Kasumi-1 (cell line): ENCODE measurements around the gene JDP2.

Experiments used
- DNase-seq, 2 experiments: peaks; one replicate each; lab custom pipeline; 2025; lab: John Stamatoyannopoulos, UW

The JDP2 gene

DNA sequence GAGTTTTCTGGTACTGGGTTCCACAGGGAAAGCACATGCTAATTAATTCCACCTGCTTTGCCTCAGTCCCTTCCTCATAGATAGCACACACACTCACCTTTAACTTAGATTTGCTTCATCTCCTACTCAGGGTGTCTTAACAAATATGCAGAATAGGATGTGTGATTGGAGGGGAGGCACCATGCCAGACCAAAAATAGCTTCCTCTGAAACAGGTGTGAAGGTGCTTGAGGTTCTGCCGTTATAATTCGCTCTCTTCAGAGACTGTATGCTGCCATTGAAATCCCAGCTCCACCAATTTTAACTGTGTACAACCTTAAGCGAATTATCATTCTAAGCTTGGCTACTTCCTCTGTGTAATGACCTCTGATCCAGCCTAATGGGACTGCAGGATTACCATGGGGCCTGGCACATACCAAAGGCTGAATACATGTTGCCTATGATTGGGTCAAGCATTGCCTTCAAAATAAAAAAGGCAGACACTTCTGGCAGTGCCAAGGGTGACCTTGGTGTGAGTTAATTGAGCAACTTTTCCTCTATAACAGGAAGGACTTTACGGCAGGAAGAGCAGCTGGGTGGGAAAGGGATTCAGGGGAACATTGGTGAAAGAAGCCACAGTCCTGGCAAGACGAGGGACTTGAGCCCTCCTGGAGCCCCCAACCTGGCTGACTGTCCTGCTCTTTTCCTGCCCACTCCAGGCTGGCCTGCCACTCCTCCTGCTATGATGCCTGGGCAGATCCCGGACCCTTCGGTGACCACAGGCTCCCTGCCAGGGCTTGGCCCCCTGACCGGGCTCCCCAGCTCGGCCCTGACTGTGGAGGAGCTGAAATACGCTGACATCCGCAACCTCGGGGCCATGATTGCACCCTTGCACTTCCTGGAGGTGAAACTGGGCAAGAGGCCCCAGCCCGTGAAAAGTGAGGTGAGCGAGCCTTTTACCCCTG, 9.7 kb downstream of the JDP2 start:
- no peak for DNase-seq

DNA sequence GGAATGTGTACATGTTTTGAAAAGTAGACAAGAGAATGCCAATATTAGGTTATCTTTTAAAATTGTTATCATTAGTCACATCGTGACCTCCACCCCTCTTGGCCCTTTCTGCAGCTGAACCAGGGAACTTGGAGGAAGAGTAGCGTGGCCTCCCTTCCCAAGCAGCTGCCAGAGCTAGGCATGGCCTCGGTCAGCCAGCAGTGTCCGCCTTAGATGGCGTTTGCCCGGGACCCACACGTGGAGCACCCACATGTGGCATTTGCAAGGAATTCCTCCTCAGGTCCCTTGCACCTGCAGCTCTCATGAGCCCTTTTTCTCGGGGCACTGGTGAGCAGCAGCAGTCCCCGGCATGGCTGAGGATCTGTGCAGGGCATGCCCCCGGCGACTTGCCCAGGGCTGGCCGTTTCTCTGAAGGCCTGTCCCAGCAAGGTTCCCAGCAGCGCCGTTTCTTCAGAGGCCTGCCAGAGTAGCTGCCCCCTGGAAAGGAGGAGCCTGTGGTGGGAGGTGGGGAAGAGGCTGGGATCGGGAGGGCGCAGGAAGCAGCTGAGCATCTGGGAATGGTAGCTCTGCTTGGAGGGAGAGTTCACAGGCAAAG, 10.8 kb downstream of the JDP2 start:
- DNase-seq: no peak

DNA sequence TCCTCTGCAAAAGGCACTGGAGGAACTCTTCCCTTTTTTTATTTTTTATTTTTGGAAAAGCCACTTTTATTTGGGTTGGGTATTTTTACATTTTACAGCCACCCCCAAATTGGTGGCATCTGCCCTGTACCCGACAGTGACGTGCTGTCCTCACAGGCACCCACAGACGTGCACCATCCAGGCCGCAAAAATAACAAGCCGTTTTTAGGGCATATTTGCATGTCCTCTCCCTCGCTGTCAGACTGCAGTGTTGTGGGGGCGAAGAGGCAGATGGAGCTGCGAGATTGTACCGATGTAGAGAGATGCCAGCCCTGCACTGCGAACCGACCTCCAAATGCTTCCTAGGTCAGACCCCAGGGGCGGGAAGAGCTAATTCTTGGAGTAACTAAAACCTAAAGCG, 12.2 kb downstream of the JDP2 start:
- no peak for DNase-seq

DNA sequence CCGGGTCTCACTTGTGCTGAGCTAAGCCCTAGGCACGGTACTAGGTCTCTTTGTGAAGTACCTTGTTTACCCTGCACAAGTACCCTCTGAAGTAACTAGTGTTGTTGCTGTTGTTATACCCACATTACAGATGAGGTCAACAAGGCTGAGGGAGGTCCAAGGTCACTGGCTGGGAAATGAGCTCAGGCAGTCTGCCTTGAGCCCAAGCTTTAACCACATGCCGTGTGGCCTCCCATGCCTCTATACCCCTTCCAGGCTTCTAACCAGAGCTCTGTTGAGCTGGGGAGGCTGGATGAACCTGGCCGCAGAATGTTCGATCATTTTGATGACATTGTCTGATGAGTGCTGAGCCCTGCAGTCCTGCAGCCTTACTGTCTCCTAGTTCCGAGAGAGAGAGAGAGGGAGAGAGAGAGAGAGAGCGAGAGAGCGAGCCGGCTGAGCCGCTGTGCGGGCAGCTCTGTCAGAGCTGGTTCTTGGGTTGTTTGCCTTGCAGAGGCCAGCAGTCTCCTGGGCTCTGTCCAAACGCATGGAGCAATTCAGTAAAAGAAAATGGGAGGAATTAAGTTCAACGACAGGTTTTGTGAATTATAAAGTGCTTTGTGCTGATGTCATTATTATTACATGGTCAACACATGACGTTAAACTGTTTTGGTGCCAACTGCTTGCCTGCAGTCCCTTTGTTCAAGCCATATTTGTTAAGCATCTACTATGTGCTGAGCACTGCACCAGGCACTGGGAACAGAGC, 13.1 kb downstream of the JDP2 start:
- DNase-seq: no peak

DNA sequence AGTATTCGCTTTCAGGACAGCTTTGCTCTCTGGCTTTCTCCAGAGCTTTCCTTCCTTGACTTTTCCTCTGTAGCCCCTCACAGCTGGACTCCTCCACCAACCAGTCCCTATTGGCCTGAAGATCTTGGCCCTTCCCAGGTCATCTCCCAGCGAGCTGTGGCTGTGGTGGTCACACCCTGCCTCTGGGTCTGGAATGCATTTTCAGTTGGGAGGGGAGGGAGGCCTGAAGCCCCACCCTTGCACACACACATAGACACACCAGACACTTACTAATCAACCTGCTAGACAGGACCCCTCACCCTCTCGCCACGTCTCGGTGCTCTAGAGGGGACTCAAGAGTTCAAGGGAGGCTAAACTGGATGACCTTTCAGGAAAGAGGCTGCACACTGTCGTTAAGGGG, 13.9 kb downstream of the JDP2 start:
- no peak for DNase-seq

DNA sequence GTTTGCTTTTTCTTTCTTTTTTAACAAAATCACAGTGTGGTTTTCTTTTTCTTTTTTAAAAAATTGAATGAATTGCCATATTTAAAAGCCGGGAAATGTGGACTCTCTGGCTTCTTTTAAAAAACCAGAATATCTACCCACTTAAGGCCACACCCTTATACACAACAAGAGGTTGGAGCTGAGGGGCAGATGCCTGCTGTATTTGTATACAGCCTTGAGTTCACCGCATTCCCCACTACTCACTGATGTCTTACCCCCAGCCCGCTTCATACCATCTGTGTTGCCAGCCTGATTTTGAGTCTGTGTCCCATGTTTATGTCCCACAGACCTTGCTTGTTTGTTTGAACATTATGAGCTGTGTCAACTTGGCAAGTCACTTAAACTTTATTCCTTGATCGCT, 14.3 kb downstream of the JDP2 start:
- no peak for DNase-seq

DNA sequence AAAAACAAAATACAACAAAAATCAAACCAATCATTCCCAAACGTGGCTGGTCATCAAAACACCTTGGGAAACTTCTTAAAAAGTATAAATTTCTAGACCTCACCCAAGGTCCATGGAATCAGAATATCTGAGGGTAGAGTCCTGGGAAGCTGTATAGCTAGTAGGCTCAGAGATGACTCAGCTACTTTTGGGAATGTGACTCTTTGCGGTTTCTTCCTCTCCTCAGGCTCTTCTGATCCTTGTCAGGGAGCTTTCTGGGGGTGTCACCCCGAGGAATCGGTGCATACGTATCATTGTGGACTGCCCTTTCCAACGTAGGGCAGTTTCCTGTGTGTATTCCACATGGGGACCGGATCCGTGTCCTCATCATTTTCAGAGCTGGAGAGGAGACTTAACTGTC, 14.8 kb downstream of the JDP2 start:
- DNase-seq: no peak

DNA sequence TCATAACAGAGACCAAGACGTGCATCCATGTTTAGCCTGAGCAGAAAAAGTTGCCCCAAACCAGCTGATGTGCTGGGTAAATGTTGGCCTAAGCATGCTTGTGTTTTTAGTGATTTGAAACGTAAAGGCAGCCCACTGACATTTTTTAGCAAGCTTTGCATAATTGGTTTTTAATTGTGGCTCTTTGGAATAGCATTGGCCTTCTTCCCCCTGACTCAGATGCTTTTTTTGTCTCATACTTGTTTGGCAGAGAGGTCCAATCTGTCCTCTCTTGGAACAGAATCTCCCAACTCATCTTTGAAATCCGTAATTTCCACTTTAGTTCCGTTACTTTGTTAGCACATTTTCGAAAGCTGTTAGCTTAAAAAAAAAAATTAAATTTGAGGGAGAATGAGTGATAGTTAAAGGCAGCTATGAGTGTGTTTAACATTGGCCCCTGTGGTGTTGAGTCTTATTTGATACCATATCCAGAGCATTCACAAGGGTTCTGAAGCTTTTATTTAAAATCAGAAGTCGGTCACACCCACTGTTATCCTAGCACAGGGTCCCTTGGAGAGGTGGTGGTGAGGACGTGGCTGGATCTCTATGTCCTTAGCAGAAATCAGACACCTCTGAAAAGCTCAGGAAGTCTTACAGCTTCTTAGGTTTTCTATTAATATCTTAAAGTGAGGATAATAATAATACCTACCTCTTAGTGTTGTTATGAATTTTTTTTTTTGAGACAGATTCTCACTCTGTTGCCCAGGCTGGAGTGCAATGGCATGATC, 15.6 kb downstream of the JDP2 start:
- no peak for DNase-seq

DNA sequence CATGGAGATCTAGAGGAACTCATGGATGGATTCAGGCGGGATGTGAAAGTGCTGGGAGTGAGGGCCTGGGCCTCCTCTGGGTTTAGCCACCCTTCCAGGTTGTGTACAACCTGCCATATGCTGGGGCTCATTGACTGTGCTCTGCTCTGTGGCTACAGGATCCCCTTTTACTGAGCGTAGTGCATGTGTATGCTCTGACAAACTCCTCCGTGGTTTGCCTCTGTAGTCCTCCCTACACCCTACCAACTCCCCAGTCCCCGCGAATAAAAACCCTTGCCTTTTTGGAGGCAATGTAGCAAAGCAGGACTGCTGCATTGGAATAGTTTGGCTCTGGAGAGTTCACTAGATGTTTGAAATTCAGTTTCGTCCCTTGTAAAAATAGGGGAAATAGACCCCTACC, 17.4 kb downstream of the JDP2 start:
- DNase-seq: no peak

DNA sequence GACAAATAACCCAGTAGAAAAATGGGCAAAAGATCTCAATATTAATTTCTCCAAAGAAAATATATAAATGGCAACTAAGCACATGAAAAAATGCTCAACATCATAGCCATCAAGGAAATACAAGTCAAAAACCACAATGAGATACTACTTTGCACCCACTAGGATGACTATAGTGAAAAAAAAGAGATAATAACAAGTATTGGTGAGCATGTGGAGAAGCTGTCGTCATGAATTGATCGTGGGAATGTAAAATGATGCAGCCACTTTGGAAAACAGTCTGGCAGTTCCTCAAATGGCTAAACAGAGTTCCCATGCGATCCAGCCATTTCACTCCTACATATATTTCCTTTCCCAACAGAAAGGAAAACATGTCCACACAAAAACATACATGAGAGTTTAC, 18.1 kb downstream of the JDP2 start:
- DNase-seq: no peak

DNA sequence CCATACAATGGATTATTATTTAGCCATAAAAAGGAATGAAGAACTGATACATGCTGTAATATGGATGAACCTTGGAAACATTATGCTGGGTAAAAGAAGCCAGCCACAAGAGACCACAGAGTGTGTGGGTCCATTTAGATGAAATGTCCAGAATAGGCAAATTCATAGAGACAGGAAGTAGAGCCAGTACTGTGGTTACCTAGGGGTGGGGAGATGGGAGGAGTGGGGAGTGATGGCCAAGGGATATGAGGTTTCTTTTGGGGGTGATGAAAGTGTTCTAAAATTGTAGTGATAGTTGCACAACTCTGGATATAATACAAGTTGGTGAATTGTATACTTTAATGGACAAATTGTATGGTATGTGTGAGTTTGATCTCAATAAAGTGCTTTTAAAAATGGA, 18.6 kb downstream of the JDP2 start:
- peak; percentile 12 to 43 for DNase-seq

DNA sequence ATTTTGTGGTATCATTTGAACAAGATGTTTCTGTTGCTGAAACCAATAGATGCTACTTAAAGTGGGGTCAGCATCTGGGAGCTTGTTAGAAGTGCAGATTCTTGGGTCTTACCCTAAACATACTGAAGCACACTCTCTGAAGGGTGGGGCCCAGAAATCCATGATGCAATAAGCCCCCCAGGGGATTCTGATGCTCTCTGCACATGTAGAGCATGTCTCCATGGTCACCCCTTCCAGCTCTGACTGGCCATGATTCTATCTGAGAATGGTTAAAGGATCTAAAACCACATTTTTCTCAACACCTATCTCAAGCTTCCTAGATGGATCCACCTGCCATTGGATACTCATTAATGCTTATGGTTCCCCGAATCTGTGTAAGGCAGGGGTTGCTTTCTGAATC, 20.4 kb downstream of the JDP2 start:
- no peak for DNase-seq

DNA sequence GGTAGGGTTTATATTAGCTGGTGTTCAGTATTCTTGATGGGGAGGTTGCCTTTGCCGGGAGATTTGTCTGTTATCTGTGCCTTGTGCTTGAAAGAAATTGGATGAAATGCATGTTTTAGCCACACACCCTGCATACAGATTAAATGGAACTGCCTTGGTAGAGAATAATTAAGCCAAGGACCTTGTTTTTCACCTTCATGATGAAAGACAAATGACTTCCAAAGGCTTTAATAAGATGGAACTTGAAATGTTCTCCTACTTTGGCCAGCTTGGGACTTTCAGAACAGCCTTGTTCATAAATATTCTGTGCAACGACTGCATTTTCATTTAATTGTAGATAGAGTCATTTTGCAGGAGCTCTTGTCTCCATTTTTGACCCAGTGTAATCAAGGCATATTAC, 21.2 kb downstream of the JDP2 start:
- no peak for DNase-seq

DNA sequence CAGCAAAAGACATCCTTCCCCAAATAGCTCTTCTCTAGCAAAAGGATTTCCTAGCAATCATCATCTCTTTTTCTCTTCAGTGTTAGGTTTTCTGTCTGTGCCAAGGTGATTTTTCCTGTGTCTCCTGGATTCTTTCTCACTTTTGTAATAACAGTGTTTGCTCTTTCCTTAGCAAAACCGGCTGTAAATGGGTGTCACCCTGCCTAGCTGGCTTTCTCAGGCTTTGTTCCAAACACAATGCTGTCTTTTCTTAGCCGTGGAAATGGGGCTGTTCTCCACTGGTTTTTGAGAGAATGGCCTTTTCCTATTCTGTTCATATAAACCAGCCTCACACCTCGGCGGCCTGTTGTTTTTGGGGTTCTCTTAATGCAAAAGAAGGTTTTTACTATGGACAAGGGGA, 21.9 kb downstream of the JDP2 start:
- no peak for DNase-seq

DNA sequence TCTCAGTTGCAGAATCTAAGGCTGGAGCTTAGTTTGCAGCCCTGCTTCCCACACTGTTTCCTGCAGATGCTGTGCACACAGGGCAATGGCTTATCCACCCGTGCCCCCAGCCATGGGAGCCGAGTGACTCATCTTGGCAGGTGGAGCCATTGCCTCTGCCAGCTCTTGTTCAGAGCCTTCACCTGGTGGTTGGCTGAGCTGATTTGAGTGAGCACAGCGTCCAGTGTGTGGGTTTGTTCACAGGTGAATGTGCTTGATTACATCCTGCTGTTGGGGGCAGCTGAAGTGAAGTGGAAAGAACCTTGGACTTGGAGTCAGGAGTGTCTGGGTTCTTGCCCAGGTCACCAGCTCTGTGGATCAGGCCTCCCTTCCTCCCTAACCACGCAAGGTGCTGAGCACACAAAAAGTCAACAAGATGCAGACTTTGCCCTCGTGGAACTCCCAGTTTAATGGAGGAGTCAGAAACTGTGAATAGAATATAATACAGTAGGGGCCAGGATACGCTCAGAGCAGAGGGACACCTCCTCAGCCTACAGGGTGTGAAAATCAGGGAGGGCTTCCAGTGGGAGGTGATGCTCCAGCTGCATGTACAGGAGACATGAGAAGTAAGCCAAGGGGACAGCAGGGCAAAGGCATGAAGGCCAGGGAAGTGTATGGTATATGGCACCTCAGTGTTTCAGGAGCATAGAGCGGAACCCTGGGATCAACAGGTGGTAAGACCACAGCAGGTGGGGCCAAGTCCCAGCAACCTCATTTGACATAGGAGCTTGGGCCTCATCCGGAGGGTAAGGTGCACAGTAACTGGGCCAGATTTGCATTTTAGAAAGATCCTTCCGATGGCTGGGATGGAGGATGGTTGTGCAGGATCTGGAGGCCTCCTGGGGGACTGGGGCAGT, 22.8 kb downstream of the JDP2 start:
- no peak for DNase-seq

DNA sequence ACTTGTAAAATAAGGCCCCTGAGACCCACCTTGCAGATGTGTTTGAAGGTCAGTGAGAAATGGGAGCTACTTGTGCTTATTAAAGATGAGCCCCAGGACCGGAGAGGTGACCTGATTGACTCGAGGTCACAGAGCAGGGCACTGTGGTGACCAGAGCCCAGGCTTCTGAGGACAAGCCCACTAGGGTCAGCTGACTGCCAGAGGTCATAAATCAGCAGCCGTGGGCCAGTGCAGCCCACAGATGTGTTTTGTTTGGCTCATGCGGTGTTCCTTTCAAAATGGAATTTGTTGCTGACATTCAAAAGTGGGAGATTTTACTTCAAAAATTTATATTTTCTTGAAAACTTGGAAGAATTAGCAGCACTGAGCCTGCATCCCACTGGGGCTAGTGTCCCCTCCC, 24.5 kb downstream of the JDP2 start:
- no peak for DNase-seq

DNA sequence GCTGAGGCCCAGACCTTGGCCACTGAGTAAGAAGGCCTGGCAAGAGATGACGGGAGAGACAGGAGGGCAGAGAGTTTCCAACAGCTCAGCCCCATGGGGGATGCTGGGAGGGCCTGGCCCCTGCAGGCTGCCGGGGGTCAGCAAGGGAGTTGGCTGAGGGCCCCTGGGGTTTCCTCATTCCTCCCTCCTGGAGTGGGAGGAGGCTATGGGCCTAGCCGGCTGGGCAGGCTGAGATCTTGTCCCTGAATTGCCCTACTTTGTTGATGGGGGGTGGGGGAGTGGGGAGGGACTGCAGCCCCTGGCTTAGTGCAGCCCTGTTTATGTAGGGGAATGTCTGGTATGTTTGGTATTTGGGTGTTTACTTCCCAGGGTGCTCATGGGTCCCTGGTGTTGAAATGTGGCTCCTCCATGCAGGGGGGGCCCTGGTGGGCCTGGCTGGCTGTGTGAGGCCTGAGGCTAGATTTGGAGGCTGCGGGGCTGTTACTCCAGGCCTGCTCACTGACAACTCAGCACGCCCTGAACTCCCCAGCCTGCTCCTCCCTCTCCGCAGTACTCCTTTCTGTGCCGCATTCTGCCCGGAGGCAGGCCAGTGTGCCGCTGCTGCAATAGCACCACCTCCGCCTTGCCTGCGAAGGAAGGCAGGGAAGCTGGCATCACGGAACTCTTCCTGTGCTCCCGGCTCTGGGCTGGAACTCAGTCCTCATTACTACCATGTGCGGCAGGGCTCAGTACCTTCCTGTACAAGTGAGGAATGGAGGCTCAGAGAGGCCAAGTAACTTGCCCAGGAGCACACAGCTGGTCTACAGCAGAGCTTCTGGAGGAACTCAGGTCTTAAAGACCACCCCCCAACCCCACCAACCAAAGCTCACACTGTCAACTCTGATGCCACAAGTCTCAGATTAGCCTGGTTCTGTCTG, 25.3 kb downstream of the JDP2 start:
- no peak for DNase-seq

DNA sequence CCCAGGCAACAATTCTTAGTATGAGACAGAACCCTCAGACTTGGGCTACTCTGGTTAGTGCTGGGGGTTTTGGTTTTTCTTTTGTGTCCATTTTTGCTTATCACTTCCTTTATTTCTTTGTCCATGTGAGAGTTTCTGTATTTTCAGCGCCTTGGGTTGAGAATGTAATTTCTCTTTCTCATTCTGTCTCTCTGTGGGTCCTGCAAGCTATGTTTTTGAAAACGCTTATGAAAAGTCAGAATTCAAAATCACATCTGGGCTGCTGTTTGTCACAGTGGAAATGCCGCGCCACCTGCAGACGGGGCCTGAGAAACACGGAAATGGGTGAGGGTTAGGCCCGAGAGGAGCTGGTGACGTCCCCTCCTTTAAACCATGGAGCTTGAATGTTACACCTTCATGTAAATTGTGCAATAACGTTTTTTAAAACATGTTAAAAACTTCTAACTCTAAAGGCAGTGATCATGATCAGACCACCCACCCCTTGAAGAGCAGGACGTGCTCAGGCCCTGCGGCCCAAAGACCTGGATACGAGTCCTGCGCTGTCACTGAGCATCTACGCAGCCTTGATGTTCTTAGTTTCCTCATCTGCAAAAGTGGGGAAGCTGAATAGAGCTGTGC, 26.1 kb downstream of the JDP2 start:
- no peak for DNase-seq

DNA sequence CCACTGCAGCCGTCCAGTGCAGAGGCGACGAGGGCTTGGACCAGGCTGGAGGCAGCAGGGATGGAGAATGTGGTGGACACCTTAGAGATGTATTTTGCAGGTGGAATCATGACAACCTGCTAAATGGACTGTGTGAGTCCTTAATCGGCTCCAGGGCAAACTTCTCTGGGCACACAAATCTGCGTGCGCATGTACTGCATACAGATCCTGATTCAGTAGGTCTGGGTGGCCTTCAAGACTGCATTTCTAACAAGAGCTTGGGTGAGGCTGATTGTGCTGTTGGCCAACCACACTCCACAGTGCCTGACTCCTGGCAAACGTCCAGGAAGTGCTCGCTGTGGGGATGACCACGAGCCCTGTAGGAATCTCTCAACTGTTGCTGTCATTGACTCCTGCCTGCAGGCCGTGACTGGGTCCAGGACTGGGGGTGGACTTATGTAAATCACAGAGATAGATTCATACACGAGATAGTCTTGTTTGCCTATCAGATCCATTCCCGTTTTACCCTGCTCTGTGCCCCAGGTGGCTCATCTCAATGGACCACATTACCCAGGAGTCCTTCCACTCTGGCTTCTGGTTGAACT, 27.2 kb downstream of the JDP2 start:
- peak; percentile 9 to 11 for DNase-seq
